ENCODE measurements around the gene GINS2.

- TF ChIP-seq GATA3 (IDR thresholded peaks at IDR 0.05; ENCODE audit: low read depth, low read length) (no peak), GATA2 (IDR thresholded peaks at IDR 0.05; ENCODE audit: low read depth, low read length) (no peak)
These were observed 14.4 kb downstream of the GINS2 start for GRCh38 chr16:85674418-85674755.
